Activated CD4-positive, alpha-beta T cell treated with anti-CD3 and anti-CD28 coated beads, Interleukin-2, amount 50 U/mL, for 4 hours (primary cell): ENCODE measurements around the gene AZGP1.
"Not testable (repeated sequence)": the region's sequence is repeated elsewhere in the genome, so short reads cannot be mapped to it uniquely, and the experiment has no call there.

ENCODE experiments used
- DNase-seq, 2 experiments: peaks; one replicate each; pipeline ENCODE4 v3.0.0-alpha.2; 2020

AZGP1 gene

GRCh38 chr7:99947608-99948007 lies 28.2 kb downstream of the AZGP1 start:
- no peak for DNase-seq

GRCh38 chr7:99944497-99945070 lies 31.2 kb downstream of the AZGP1 start:
- DNase-seq, result no peak

GRCh38 chr7:99943641-99944496 lies 32.0 kb downstream of the AZGP1 start:
- no peak for DNase-seq

GRCh38 chr7:99938296-99938695 lies 37.5 kb downstream of the AZGP1 start:
- no peak for DNase-seq

- not testable (repeated sequence) for DNase-seq
These were observed 40.8 kb downstream of the AZGP1 start for GRCh38 chr7:99935009-99935408.

GRCh38 chr7:99930376-99930775 lies 45.5 kb downstream of the AZGP1 start:
- DNase-seq, result no peak

GRCh38 chr7:99929730-99930053 lies 46.1 kb downstream of the AZGP1 start:
- no peak for DNase-seq

GRCh38 chr7:99928994-99929729 lies 46.7 kb downstream of the AZGP1 start, which contains the start of gene GJC3:
Gene GJC3, minus strand, starts transcription at chr7:99929620. Its CDS starts 0 bp downstream, at chr7:99929620.
- DNase-seq, result no peak

- no peak for DNase-seq
These were observed 47.6 kb downstream of the AZGP1 start for GRCh38 chr7:99928188-99928587.

- no peak for DNase-seq
These were observed 48.3 kb downstream of the AZGP1 start for GRCh38 chr7:99927536-99927935.

- DNase-seq, result no peak
These were observed 49.5 kb downstream of the AZGP1 start for GRCh38 chr7:99926321-99926720.

- DNase-seq, result no peak
These were observed 52.6 kb downstream of the AZGP1 start for GRCh38 chr7:99923200-99923599.

- DNase-seq, result no peak
These were observed 55.7 kb downstream of the AZGP1 start for GRCh38 chr7:99920149-99920548.

GRCh38 chr7:99919814-99920112 lies 56.1 kb downstream of the AZGP1 start:
- DNase-seq, result no peak

- DNase-seq, result peak; percentile 80 to 83
These were observed 56.6 kb downstream of the AZGP1 start, which contains the start of gene TRIM4 for GRCh38 chr7:99918959-99919813. Gene TRIM4, minus strand, starts transcription at chr7:99919530. Its CDS starts 129 bp downstream, at chr7:99919401.
